CD4-positive, CD25-positive, alpha-beta regulatory T cell (primary cell): Measurements from ENCODE around the gene ZNF629. TPM values are rescaled to one million over a fixed set of nuclear protein-coding genes. Genes with fewer than 3 reads are reported as not detected.

Source experiments
- polyA plus RNA-seq, 4 donors: library from polyadenylated mRNA; unstranded; fragments of 300-500 nt; fragmentation: Illumina TruSeq; gene quantifications; one replicate each; pipeline ENCODE4 v1.2.3, GENCODE V29; 2021
- total RNA-seq: library from RNA; stranded (reverse); gene quantifications from one replicate; pipeline ENCODE4 v1.2.3, GENCODE V29; 2022

Gene ZNF629
- total and polyA plus RNA-seq, 5 donors from 2014 or later: 0.23 to 0.79 (median 0.39) TPM

Other genes starting within 250 kb of the ZNF629 start
- 15.6 TPM for gene ZNF764, start 228.8 kb downstream of the ZNF629 start, total RNA-seq
- gene ZNF764, start 228.8 kb downstream of the ZNF629 start, polyA plus RNA-seq: 1 to 10 TPM; 4.8 to 6.5 (median 5.7) TPM
- gene ZNF688, start 215.5 kb downstream of the ZNF629 start, total RNA-seq: 12.1 TPM
- gene ZNF688, start 215.5 kb downstream of the ZNF629 start, polyA plus RNA-seq: 10 to 100 TPM; 34.5 to 59.1 (median 50.5) TPM
- gene ZNF785, start 201.5 kb downstream of the ZNF629 start, total RNA-seq: 9.3 TPM
- gene ZNF785, start 201.5 kb downstream of the ZNF629 start, polyA plus RNA-seq: 1 to 10 TPM; 1.4 to 3.5 (median 2.5) TPM
- 14.0 TPM for gene ZNF689, start 176.8 kb downstream of the ZNF629 start, total RNA-seq
- 10 to 100 TPM in 2 of 4 donors, 1 to 10 TPM in 2; 8.1 to 16.0 (median 12.2) TPM for gene ZNF689, start 176.8 kb downstream of the ZNF629 start, polyA plus RNA-seq
- 104 TPM for gene PRR14, start 136.2 kb downstream of the ZNF629 start, total RNA-seq
- gene PRR14, start 136.2 kb downstream of the ZNF629 start, polyA plus RNA-seq: 10 to 100 TPM; 12.7 to 15.5 (median 13.8) TPM
- 179 TPM for gene FBRS, start 128.8 kb downstream of the ZNF629 start, total RNA-seq
- 1 to 10 TPM; 2.3 to 4.2 (median 3.3) TPM for gene FBRS, start 128.8 kb downstream of the ZNF629 start, polyA plus RNA-seq
- gene SRCAP, start 88.0 kb downstream of the ZNF629 start, total RNA-seq: 83.0 TPM
- 10 to 100 TPM in 1 of 4 donors, 1 to 10 TPM in 3; 4.9 to 12.4 (median 7.5) TPM for gene SRCAP, start 88.0 kb downstream of the ZNF629 start, polyA plus RNA-seq
- gene PHKG2, start 38.8 kb downstream of the ZNF629 start, total RNA-seq: 43.9 TPM
- gene PHKG2, start 38.8 kb downstream of the ZNF629 start, polyA plus RNA-seq: 10 to 100 TPM; 39.5 to 48.5 (median 44.7) TPM
- gene CFAP119, start 25.1 kb downstream of the ZNF629 start, total RNA-seq: 1.8 TPM
- gene CFAP119, start 25.1 kb downstream of the ZNF629 start, polyA plus RNA-seq: 1 to 10 TPM in 1 of 4 donors, under 1 TPM in 2, not detected in 1; 0.23 to 1.5 (median 0.59) TPM
- gene RNF40, start 24.9 kb downstream of the ZNF629 start, total RNA-seq: 66.2 TPM
- gene RNF40, start 24.9 kb downstream of the ZNF629 start, polyA plus RNA-seq: 10 to 100 TPM; 19.0 to 26.9 (median 22.9) TPM
- 22.9 TPM for gene BCL7C, start 106.9 kb upstream of the ZNF629 start, total RNA-seq
- gene BCL7C, start 106.9 kb upstream of the ZNF629 start, polyA plus RNA-seq: 10 to 100 TPM; 31.4 to 43.7 (median 41.2) TPM
- gene CTF1, start 109.4 kb upstream of the ZNF629 start, total RNA-seq: 0.30 TPM
- not detected for gene CTF1, start 109.4 kb upstream of the ZNF629 start, polyA plus RNA-seq
- 13.0 TPM for gene FBXL19, start 136.4 kb upstream of the ZNF629 start, total RNA-seq
- under 1 TPM in 3 of 4 donors, not detected in 1; 0.14 to 0.21 (median 0.17) TPM for gene FBXL19, start 136.4 kb upstream of the ZNF629 start, polyA plus RNA-seq
- gene ORAI3, start 161.9 kb upstream of the ZNF629 start, total RNA-seq: 7.7 TPM
- gene ORAI3, start 161.9 kb upstream of the ZNF629 start, polyA plus RNA-seq: 10 to 100 TPM; 30.7 to 34.7 (median 31.7) TPM
- gene SETD1A, start 170.5 kb upstream of the ZNF629 start, total RNA-seq: 35.2 TPM
- 1 to 10 TPM in 1 of 4 donors, under 1 TPM in 3; 0.33 to 1.4 (median 0.63) TPM for gene SETD1A, start 170.5 kb upstream of the ZNF629 start, polyA plus RNA-seq
- not detected for gene HSD3B7, start 198.0 kb upstream of the ZNF629 start, total RNA-seq
- gene HSD3B7, start 198.0 kb upstream of the ZNF629 start, polyA plus RNA-seq: under 1 TPM in 2 of 4 donors, not detected in 2; 0.07 to 0.31 TPM
- 0.74 TPM for gene STX1B, start 223.4 kb upstream of the ZNF629 start, total RNA-seq
- gene STX1B, start 223.4 kb upstream of the ZNF629 start, polyA plus RNA-seq: not detected
- gene STX4, start 246.4 kb upstream of the ZNF629 start, total RNA-seq: 80.7 TPM
- 10 to 100 TPM; 19.1 to 28.0 (median 25.0) TPM for gene STX4, start 246.4 kb upstream of the ZNF629 start, polyA plus RNA-seq